ENCODE measurements around the gene CELF6.

Gene CELF6

DNA sequence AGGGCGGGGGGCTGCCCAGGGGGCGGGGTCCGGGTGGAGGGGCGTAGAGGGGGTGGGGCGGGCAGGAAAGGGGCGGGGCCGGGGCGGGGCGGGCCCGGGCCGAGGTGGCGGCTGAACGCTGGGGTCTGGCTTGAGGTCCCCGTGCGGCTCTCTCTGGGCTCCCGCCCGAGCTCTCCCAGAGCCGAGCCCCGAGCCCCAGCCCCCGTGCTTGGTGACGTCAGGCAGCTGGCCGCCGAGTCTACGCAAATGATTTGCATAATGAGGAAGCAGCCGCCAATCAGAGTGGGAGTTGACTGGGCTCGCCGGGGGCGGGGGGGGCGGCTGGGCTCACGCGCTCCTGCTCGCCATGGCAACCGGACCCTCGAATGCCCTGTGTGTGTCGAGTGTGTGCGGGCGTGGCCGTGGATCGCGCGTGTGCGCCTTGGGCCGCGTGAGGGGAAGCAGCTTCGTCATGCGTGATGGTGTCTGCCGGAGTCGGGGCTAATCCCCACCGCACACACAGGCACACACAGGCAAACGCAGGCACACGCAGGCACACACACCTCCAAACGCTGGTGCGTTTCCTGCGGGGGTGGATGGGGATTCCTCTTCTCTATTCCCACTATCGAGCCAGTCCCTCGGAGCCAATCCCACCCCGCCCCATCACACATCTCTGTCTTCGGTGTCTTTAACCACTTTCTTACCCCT lies at the start of gene CELF6:
CELF6 (minus strand) TSS at position 173 of the 687 bp plus-strand sequence. CDS start 283 bp downstream, outside the sequence.
- DNase-seq: peak; percentile 79

DNA sequence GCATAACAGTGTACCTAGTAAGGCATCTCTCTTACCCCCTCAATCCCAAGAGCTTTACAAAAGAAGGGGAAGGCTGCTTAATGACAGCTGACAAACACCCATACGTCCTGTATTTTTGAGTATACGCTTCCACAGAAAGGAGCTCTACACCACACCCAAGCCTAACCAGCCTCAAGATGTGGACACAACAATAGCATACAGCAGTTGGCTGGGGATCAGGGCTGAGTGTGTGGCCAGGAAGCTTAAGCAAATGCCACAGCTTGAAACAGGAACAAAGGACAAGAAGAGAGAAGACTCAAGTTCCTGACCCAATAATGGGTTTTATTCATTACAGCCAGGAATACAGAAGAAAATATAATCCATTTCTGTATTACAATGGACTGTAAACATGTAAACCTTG lies 48.9 kb upstream of the CELF6 start:
- DNase-seq: no peak

DNA sequence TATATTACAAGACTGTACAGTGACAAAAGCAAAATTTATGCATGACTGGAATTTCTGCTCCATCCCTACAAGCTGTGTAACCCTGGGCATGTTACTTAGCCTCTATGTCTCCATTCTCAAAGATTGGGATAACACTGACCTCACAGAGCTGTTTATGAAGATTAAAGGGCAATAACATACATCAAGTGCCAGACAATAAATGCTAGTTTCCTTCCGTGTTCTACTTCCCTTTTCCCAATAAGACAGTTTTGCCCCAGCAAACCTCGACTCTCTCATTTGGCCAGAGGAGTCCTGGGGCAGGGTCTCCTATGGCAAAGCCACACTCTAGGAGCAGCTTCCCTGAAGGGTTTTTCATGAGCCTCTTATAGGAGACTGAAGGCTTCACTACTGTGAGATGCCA lies 48.4 kb upstream of the CELF6 start:
- DNase-seq: no peak

DNA sequence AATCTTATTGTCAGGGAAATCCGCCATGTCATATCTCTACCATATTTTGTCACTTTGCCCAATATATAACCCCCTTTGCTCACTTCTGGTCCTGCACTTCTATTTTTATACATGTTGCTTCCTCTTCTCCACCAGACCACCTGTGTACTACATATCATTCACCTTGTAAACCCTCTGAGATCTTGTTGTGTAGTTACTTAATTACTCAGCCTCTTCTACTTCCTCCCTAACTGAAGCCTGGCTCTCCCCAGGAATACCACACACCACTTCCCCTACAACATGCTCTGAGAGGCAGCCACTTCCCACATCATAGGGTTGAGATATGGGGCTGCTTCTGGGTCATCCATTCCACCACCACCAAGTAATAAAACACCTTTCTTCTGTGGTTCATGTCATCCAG lies 45.9 kb upstream of the CELF6 start:
- DNase-seq: no peak

DNA sequence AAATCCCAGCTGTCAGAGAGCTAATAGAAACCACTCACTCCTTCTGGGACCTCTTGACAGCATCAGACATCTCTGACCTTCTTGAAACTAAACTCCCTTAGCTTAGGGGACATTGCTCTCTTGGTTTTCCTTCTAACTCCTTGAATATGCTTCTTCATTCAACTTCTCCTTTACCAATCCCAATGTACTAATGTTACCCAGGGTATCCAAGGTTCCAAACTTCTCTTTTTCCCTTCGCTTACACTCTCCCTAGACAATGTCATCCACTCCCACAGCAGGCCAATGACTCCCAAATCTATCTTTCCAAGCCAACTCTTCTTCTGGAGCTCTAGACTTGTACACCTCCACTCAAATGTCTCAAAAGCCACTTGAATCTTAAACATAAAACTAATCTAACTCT lies 41.2 kb upstream of the CELF6 start:
- DNase-seq: no peak

DNA sequence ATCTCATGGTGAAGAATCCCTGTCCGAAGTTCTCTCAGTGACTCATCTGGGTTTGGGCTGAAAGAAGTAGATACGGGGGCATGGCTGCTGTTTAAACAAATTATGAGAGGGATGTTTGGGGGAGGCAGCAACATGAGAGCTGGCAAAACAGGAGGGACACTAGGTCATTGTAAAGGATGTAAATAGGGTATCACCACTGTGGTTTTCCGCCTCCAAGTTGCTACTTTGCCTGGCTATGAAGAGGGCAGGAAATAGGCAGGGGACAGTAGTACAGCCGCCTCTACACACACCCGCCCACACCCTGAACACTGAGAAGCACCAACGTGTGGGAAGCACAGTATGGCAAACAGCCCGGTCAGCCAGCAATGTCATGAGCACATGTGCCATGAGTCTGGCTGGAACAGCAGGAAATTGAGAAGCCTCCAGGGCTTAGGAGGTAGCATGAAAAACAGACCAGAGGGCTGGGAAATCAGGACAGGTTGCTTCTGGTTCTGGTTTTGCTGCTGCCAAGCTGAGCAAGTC lies 38.8 kb upstream of the CELF6 start:
- DNase-seq: no peak

DNA sequence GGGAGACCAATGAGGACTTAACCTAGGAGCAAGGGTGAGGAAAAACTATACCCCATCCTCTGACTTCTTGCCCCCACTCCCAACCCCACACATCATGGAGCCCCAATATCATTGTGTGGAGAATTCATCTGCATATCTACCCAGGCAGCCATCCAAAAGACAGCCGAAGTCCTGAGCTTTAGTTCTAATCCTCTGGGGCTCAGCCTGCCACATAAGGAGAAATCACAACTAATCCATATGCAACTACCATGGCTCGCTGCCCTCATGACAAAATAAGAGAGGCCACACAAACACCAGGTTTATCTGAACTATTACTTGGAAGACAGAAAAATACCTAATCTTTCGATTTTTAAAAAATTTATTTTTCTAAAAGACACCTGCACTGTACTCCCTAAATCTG lies 38.2 kb upstream of the CELF6 start:
- no peak for DNase-seq

DNA sequence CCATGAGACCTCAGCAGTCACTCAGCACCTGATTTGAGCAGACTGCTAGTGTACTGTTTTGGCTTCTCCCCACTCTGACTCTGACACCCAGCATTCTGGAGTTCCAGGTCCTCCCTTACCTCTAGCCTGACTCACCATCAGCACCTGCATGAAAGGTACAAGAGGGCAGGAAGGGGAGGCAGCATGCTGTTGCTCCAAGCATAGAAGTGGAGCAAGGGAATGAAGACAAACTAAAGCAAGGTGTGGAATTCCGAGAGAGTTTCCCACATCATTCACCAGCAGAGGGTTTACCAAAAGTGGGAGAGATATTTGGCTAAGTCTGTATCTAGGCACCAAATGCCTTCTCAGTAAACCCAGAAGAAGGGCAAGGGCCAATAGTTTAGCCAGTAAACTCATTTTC lies 34.5 kb upstream of the CELF6 start:
- DNase-seq: no peak

DNA sequence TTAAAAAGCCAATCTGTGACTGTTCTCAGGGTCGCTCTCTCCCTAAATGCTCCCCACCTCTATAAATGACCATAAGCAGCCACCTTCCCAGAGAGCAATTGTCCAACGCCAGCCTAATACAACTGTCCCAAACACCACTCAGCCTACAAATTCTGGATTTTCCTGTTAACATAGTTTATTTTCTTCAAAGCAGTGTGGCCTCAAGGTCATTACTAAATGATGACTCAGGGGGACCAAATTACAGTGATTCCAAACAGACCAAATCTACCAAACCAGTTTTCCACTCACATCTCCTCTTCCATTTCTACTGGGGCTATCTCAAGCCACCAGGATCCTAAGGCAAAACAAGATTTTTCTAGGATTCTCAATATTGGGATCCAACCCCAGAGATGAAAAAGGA lies 33.3 kb upstream of the CELF6 start:
- no peak for DNase-seq

DNA sequence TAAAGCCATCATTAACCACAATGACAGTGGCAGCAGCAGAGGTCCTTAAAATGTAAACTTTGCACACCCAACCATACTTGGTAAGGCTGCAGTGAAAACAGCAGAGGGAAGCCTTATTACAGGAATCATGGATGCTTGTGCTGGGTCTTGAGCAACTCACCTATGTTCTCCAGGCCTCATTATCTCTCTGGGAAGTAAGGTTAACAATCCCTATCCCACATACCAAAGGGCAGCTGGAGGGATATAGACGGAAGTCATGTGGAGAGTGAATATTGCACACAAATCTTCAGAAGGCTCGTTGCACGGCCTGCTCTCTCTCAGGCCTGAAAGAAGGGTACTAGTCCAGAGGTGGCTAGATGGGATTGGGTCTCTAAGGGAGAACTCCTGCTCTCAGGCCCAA lies 25.8 kb upstream of the CELF6 start:
- DNase-seq: no peak

DNA sequence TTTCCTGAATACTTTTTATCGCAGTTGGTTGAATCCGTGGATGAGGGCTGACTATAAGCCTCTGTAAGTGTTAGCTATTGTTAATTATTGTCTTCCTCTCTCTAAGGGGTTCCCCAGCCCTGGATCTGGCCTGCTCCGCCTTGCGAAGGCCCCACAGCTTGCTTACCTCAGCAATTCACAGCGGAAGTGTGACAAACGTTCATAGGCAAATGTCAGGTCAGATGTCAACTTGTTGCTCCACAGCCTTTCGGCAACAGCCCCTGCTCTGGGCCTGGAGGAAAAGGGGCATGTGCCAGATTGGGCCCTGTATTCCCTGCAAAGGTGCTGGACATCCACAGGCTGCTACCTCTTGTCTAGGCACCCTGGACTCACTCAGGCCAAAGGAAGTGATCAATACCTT lies 25.3 kb upstream of the CELF6 start:
- DNase-seq: no peak

DNA sequence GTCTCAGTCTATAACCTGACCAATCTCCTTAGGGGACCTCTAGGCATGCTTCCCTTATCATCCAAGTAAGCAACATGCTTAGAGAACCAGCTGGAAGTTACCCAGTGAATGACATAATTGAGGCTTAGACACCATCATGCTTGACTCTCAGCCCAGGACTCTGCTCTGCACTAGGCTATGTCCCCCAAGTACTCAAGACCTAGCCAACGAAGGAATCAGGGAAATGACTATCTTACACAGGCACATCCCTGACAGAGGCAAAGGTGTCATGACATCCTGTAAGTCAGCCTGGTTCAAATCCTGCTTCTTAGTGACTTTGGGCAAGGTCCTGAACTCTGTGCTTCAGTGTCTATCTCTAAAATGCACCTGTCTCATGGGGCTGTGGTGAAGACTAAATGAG lies 24.6 kb upstream of the CELF6 start:
- no peak for DNase-seq

DNA sequence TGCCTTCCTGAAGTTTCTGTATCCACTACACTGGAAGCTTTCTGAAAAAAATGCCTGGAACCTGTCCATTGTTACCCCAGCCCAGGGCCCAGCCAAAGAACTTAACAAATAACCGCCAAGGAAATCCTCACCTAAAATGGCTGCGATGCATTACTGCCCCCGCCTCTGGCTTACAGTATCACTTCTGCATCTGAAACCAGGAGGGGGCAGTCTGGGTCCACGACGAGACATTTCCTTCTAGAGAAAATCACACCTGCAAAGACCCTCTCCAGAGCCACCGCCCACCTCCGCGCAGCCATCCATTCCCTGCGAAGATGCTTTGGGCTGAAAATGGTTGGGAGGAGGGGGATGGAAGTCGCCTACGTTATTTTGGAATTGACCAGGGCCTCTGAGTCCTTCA lies 22.4 kb upstream of the CELF6 start:
- peak; percentile 40 for DNase-seq

DNA sequence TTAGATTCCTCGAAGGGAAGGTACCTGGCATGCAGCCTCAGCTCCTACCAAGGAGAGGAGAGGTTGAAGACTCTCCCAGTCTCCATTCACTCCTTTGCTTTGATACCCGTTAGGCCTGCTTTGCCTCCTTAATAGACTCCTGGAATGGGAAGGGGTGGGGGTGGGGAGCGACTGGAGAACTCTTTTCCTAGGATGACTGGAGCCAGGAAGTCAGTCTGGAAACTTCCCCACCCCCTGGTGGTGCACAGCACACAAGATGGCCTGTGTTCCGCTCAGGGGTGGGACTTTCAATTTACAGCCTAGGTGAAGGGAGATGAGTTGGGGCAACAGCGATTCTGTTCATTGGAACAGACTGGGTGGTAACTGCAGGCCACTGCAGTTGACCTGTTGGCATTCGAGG lies 21.4 kb upstream of the CELF6 start:
- DNase-seq: no peak

DNA sequence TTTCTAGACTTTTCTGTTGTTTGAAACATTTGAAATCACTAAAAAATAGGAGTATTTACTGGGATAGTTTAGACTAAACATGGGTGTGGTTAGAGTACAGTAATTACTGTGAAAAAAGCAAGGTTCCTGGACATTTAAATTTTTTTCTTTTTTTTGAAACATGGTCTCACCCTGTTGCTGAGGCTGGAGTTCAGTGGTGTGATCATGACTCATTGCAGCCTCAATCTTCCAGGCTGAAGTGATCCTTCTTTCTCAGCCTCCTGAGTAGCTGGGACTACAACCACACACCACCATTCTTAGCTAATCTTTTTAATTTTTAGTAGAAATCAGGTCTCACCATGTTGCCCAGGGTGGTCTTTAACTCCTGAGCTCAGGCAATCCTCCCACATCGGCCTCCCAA lies 20.4 kb upstream of the CELF6 start:
- DNase-seq: no peak

DNA sequence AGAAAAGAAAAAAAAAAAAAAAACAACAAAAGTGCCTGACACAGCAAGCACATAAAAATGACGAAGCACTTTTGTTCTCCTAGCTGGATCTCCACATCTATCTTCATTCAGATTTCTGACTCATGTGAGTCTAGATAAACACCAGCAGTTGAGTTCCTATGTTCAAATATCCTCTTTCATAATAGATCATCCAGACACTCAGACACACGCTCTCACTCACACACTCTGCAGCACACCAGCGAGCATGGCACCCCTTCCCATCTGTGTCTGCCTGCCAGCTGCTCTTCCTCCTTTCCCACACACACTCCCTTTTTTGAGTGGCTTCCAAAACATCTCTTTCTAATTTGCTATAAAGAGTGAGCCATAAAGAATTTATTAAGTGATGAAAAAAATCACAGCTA lies 19.8 kb upstream of the CELF6 start:
- no peak for DNase-seq

DNA sequence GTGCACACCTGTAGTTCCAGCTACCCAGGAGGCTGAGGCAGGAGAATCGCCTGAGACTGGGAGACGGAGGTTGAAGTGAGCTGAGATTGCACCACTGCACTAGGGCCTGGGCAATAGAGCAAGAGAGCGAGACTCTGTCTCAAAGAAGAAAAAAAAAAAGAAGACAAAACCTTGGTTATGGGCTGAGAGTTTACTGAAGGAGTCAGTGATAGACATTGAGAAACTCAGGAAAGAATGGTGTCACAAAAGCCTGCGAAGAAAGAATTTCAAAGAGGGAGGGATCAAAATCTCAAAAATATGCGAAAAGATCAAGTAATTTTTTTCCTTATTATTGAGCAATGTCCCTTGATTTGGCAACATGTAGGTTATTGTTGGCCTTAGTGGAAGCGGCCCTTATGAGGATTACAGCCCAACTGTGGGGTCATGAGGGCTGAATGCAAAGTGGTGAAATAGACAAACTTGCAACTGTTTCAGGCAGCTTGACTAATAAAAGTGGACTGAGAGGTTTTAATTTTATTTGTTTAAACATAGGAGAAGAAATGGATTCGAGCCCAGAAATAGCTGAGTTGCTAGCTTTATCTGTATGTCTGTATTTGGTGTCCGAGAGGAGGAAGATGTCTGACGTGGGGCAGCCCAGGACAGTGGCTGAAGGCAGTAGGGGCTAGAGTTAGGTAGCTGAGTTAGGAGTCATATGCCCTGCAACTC lies 18.8 kb upstream of the CELF6 start:
- DNase-seq: no peak

DNA sequence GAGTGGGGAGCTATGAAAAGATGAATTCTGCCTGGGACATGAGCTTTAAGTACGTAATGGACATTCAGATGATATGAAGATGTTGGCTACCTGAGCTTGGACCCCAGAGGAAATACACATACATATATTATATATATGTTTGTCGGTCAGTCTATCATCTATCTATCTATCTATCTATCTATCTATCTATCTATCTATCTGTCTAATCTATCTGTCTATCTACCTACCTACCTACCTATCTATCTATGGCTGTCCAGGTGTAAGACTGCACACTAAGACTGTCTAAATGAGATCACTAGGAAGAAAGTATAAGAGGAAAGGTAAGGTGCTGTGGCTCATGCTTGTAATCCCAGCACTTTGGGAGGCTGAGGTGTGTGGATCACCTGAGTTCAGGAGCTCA lies 18.2 kb upstream of the CELF6 start:
- DNase-seq: no peak

DNA sequence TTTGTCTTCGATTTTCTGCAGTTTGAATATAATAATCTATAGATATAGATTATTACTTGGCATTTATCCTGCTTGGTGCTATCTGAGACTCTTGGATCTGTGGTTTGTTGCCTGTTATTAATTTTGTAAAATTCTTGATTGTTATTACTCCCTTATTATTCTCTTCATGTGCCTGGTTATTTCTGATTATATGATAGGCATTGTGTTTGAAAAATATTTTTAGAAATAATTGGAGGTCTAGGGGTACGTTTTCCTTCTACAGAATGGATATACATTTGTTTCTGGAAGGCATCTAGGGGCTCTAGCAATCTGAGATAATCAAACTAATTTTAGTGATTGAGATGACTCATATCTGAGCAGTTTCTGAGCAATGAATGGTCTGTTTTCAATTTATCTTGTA lies 14.9 kb upstream of the CELF6 start:
- DNase-seq: no peak

DNA sequence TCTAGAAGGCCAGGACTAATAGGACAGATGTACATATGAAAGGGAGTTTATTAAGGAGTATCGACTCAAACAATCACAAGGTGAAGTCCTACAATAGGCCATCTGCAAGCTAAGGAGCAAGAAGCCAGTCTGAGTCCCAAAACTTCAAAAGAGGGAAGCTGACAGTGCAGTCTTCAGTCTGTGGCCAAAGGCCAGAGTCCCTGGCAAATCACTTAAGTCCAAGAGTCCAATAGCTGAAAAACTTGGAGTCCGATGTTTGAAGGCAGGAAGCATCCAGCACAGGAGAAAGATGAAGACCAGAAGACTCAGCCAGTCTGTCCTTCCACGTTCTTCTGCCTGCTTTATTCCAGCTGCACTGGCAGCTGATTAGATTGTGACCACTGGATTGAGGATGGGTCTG lies 11.1 kb upstream of the CELF6 start:
- no peak for DNase-seq

DNA sequence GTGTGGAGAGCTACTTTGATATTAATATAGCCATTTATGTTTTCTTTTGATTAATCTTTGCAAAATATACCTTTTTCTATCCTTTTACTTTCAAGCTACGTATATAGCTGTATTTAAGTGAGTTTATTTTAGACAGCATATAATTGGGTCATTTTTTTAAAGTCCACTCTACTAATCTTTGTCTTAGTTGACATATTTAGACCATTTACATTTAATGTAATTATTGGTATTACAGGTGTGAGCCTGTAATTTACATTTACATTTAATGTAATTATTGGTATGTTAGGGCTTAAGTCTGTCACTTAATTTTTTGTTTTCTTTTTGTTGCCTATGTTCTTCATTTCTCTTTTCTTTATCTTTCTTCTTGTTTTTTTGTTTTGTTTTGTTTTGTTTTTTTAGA lies 3.8 kb upstream of the CELF6 start:
- DNase-seq: no peak

DNA sequence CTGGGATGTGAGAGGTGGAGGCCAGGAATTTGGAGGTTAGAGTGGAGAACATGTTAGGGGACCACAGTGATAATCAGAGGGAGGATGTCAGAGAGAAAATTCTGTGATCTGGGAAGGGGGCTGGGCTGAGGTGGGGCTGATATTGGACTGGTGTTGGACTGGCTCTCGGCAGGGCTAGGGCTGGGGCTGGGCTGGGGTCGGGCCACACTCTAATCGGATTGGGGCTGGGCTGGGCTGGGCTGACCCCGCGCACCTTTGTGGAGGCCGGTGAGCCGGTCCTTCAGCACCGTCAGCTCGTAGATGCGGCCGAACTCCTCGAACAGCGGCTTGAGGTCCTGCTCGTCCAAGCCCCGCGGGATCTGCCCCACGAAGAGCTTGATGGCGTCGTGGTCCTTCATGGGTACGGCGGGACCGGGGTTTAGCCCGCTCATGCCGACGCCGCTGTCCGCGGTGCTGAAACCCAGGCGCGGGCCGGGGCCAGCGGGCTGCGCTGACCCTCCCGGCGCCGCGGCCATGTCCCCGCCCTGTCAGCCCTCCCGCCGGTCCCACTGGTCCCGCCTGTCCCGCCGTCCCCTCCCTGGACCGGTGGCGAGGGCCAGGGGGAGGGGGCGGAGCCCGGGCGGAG lies 485 bp downstream of the CELF6 start:
- DNase-seq: peak; percentile 56

DNA sequence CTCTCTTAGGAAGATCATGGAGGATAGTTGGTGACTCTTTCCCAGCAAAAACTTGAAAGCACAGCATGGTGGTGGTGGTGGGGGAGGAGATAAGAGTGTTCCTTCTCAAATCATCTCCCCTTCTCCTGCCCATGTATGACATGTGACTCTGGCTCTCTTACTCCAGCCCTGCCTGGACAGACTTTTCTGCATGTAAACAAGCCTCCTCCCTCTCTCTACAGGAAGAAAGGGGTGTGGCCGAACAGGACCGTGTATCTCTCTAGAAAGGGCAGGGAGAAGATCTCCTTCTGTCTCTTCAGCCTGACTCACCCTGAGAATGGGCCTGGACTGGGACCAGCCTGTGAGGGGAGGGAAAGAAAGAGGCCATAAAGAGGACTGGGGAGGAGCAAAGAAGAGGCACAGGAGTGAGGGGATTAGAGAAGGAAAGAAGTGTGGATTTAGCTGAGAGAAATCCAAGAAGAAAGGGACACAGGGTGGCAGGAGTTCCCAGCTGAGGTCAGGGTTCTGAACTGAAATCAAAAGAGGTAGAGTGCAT lies 1.5 kb downstream of the CELF6 start:
- no peak for DNase-seq
